Measurements from ENCODE around the gene GNAZ. TPM values are rescaled to one million over a fixed set of nuclear protein-coding genes. Genes with fewer than 3 reads are reported as not detected.

Gene GNAZ
- total and polyA plus RNA-seq, 2 donors (not counting 1 experiment from before 2014, with no cell fraction given): 2.8 to 9.1 TPM

GRCh38 chr22:23158516-23159290 is 88.4 kb downstream of the GNAZ start:
- intact Hi-C loops (cut with micrococcal nuclease): no loop called here
- H3K79me2 ChIP-seq (ENCODE audit: control insufficient read depth, insufficient read depth, low read length): no peaks in the 10 kb centered on the region
- ATAC-seq (ENCODE audit: low read depth) (no peak), DNase-seq (no peak)
- TF ChIP-seq EZH2 (IDR thresholded peaks at IDR 0.05; ENCODE audit: borderline replicate concordance, insufficient read depth, low read depth, low read length, poor library complexity, severe bottlenecking) (no peak), CTCF (IDR thresholded peaks at IDR 0.05) (no peak)
- no peaks in the 10 kb centered on the region for H3K27me3 Mint-ChIP-seq
- H3K9ac ChIP-seq (ENCODE audit: low read length): no peak overlapping the region
- no peak overlapping the region for H3K27ac Mint-ChIP-seq
- 95% methylated on average over 11 of the region's 14 CpGs for WGBS (ENCODE audit: insufficient coverage)
- H3K36me3 ChIP-seq (replicated peaks in 1 of 2; ENCODE audit: control extremely low read depth in 1 of 2, control insufficient read depth in 1 of 2, extremely low read depth in 1 of 2, insufficient read depth in 2 of 2, low read length in 1 of 2): no peaks in the 10 kb centered on the region
- ChIA-PET CTCF (interaction anchor here (1.0 kb wide), 1 partner anchor 12 kb away, joined by 3 read pairs; no protein-coding TSS in a partner anchor), POLR2A (no interaction called here)
- no peak overlapping the region for H3K27ac ChIP-seq (ENCODE audit: low read length in 2 of 2)
- H3K4me3 ChIP-seq (ENCODE audit: control extremely low read depth in 1 of 5, extremely low read depth in 1 of 5, insufficient read depth in 1 of 5, low read depth in 2 of 5, low read length in 4 of 5): no peak overlapping the region
- peaks cover 0 to 2% of the 10 kb centered on the region in 2 donors for H3K4me1 ChIP-seq (ENCODE audit: control insufficient read depth in 2 of 2, insufficient read depth in 2 of 2, low read length in 2 of 2)
- H3K27me3 ChIP-seq (replicated peaks in 1 of 4; ENCODE audit: control extremely low read depth in 1 of 4, control insufficient read depth in 3 of 4, insufficient read depth in 4 of 4, low read length in 3 of 4): no peaks in the 10 kb centered on the region
- H2AFZ ChIP-seq (ENCODE audit: insufficient read depth, low read depth, low read length, poor library complexity, severe bottlenecking): no peak overlapping the region
- no peak overlapping the region for H3K4me3 Mint-ChIP-seq
- no peaks in the 10 kb centered on the region for H4K20me1 ChIP-seq (ENCODE audit: control insufficient read depth, insufficient read depth, low read length, poor library complexity, severe bottlenecking)
- H3K9me3 ChIP-seq (ENCODE audit: control extremely low read depth in 1 of 3, control insufficient read depth in 2 of 3, insufficient read depth in 1 of 3, low read length in 2 of 3): no peaks in the 10 kb centered on the region
- H3K9me3 Mint-ChIP-seq (ENCODE audit: insufficient read depth): no peaks in the 10 kb centered on the region
- H3K4me2 ChIP-seq (replicated peaks; ENCODE audit: low read depth, low read length, poor library complexity, severe bottlenecking): no peak overlapping the region
- H3K4me1 Mint-ChIP-seq: peaks cover 2% of the 10 kb centered on the region

- no peak overlapping the region for H3K27ac Mint-ChIP-seq
- Histone ChIP-seq H3K9ac (ENCODE audit: low read length) (no peak overlapping the region), H3K36me3 (replicated peaks in 1 of 2; ENCODE audit: control extremely low read depth in 1 of 2, control insufficient read depth in 1 of 2, extremely low read depth in 1 of 2, insufficient read depth in 2 of 2, low read length in 1 of 2) (no peaks in the 10 kb centered on the region), H3K27me3 (replicated peaks in 1 of 4; ENCODE audit: control extremely low read depth in 1 of 4, control insufficient read depth in 3 of 4, insufficient read depth in 4 of 4, low read length in 3 of 4) (no peaks in the 10 kb centered on the region), H4K20me1 (ENCODE audit: control insufficient read depth, insufficient read depth, low read length, poor library complexity, severe bottlenecking) (no peaks in the 10 kb centered on the region), H2AFZ (ENCODE audit: insufficient read depth, low read depth, low read length, poor library complexity, severe bottlenecking) (no peak overlapping the region), H3K4me1 (ENCODE audit: control insufficient read depth in 2 of 2, insufficient read depth in 2 of 2, low read length in 2 of 2) (no peaks in the 10 kb centered on the region), H3K4me2 (replicated peaks; ENCODE audit: low read depth, low read length, poor library complexity, severe bottlenecking) (no peak overlapping the region), H3K9me3 (ENCODE audit: control extremely low read depth in 1 of 3, control insufficient read depth in 2 of 3, insufficient read depth in 1 of 3, low read length in 2 of 3) (no peaks in the 10 kb centered on the region), H3K4me3 (ENCODE audit: control extremely low read depth in 1 of 5, extremely low read depth in 1 of 5, insufficient read depth in 1 of 5, low read depth in 2 of 5, low read length in 4 of 5) (no peak overlapping the region), H3K27ac (ENCODE audit: low read length in 2 of 2) (no peak overlapping the region), H3K79me2 (ENCODE audit: control insufficient read depth, insufficient read depth, low read length) (no peaks in the 10 kb centered on the region)
- H3K9me3 Mint-ChIP-seq (ENCODE audit: insufficient read depth): no peaks in the 10 kb centered on the region
- H3K4me3 Mint-ChIP-seq: no peak overlapping the region
- CTCF ChIA-PET: no interaction called here
- H3K27me3 Mint-ChIP-seq: no peaks in the 10 kb centered on the region
- intact Hi-C loops (cut with micrococcal nuclease): no loop called here
- POLR2A ChIA-PET: no interaction called here
- H3K4me1 Mint-ChIP-seq: peaks cover 2% of the 10 kb centered on the region
- no peak for ATAC-seq (ENCODE audit: low read depth)
- 92% methylated on average over 6 of the region's 6 CpGs for WGBS (ENCODE audit: insufficient coverage)
- TF ChIP-seq CTCF (IDR thresholded peaks at IDR 0.05): no peak
- TF ChIP-seq EZH2 (IDR thresholded peaks at IDR 0.05; ENCODE audit: borderline replicate concordance, insufficient read depth, low read depth, low read length, poor library complexity, severe bottlenecking): no peak
- no peak for DNase-seq
Observed at GRCh38 chr22:23159291-23159630, 88.9 kb downstream of the GNAZ start.

Data from B cell (primary cell).